GM12865 (cell line): Measurements from ENCODE around the gene PLA2G2A.

ENCODE experiments used
- DNase-seq: peaks from one replicate; pipeline ENCODE4 v3.0.0; 2010; ENCODE audit warnings: low read depth
- H3K4me3 ChIP-seq: 2 replicates; pipeline ENCODE4 v1.5.1; 2011; ENCODE audit warnings: mild to moderate bottlenecking, low read depth, low read length, control low read depth
- TF ChIP-seq, protein P1 (sequence below): IDR thresholded peaks from 2 replicates; pipeline ENCODE4 v1.5.1; 2011; ENCODE audit warnings: low read length, control low read depth, low read depth, inconsistent platforms; ENCODE audit not compliant: insufficient read depth; ENCODE audit errors: missing control alignments

Gene PLA2G2A

DNA sequence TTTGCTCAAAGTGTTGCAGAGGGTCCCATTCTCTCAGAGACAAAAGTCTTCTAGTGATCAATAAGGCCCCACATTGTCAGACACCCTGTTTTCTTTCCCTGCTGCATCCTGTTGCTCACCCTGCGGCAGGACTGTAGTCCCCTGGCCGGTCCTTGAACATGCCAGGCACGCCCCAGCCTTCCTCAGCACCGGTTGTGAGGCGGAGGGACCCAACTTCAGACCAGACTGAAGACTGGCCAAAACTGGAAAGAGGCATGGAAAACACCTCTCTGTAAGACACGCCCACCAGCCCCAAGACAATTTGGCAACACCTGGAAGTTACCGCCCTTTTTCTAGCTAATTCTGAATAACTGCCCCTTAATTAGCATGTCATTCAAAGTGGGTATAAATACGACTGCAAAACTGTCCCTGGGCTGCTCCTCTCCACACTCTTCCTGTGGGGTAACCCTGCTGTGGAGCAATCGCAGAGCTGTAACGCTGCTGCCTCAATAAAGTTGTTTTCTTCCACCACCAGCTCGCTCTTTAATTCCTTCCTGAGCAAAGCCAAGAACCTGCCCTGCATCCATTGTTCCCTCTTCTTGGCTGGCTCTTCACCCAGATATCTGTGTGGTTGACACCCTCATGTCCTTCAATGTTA, 23.8 kb downstream of the PLA2G2A start:
- TF ChIP-seq, protein P1, sequence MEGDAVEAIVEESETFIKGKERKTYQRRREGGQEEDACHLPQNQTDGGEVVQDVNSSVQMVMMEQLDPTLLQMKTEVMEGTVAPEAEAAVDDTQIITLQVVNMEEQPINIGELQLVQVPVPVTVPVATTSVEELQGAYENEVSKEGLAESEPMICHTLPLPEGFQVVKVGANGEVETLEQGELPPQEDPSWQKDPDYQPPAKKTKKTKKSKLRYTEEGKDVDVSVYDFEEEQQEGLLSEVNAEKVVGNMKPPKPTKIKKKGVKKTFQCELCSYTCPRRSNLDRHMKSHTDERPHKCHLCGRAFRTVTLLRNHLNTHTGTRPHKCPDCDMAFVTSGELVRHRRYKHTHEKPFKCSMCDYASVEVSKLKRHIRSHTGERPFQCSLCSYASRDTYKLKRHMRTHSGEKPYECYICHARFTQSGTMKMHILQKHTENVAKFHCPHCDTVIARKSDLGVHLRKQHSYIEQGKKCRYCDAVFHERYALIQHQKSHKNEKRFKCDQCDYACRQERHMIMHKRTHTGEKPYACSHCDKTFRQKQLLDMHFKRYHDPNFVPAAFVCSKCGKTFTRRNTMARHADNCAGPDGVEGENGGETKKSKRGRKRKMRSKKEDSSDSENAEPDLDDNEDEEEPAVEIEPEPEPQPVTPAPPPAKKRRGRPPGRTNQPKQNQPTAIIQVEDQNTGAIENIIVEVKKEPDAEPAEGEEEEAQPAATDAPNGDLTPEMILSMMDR, result no peak
- no peak for DNase-seq
- H3K4me3 ChIP-seq, result no peak overlapping the region

DNA sequence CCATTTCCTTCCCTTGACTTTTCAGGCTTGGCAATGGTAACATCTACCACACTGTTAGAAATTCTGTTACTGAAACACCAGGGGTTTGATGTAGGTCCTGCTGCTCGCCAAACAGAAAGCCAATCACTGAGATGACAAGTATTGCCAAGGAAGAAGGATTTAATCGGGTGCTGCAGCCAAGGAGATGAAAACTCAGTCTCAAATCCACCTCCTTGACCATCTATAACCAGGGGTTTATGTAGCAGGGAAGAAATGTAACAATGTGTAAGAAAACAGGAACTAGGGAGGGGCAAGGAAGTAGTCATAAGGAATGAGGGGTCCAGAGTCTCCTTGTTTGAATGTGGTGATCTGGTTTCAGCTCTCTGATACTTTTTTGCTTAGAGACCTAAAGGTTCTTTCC, 25.4 kb downstream of the PLA2G2A start:
- H3K4me3 ChIP-seq, result no peak overlapping the region
- DNase-seq, result no peak
- TF ChIP-seq, protein P1, result no peak

DNA sequence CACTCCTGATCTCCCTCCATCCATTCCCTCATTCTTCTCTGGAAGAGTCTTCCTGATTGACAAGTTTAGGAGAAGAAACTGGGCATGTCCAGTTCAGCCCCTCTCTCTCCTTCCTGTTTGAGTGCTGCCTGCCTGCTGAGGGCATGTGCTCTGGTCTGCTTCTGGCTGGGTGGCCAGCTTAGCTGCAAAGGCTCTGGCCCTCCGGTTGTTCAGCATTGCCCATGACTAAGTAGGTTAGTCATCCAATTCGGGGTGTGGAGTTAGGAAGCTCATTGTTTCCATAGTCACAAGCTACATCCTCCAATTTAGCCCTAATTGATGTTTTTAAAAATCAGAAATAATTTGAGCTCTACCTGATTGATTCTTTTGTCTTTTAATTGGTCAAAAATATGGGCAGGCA, 30.4 kb downstream of the PLA2G2A start:
- TF ChIP-seq, protein P1, result no peak
- no peak for DNase-seq
- no peak overlapping the region for H3K4me3 ChIP-seq

DNA sequence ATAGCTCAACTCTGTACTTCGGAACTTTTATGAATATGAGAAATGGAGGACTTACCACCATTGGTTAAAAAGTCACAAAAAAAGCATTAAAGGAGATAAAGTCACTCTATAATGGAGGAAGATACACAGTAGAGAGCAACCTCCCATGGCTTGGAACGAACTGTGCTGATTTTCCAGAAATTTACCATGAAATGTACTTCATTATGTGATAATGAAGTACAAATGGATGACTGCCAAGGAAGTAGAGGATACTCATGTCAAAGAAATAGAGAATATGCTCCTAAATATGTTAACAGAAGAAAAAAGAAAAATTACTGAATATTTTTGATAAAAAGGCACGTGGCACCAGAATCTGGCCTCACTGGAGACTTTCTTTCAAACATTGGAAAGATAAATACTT, 32.4 kb downstream of the PLA2G2A start:
- H3K4me3 ChIP-seq, result no peak overlapping the region
- TF ChIP-seq, protein P1, result no peak
- DNase-seq, result no peak

DNA sequence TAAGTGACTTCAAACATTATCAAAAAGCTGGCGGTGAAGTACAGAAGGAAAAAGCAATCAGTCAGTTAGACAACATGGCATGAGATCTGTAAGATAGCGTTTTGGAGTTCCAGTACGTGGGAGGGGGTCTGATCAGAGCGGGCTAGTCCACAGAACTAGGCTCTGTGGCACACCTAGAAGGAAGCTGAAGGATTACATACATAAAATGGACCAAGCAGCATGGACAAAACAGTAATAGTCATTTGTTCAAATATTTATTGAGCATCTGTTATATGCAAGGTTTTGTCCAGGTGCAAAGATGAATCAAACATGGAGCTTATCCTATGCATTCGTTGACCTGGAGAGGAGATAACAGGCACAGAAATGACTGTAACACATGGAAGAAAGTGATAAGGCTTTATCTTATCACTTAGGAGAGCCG, 33.1 kb downstream of the PLA2G2A start:
- H3K4me3 ChIP-seq, result no peak overlapping the region
- TF ChIP-seq, protein P1, result no peak
- DNase-seq, result no peak

DNA sequence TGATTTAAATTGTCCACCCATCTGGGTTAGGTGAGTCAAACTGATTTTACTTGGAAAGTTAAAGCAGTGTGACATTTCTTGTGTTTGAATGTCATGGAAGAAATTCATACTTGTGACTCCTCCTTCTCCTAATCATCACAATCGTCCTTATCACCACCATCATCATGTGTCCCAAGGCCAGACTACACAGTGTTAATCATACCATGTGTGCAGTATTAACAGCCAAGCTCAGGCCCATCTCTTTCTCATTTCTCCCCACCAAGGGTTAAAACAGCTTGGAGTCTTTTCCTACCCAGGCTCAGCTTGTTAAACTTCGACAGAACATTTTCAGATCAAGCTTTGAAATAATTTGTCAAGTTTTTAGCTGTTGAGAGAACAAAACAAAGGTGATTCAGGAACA, 33.5 kb downstream of the PLA2G2A start:
- TF ChIP-seq, protein P1, result no peak
- no peak overlapping the region for H3K4me3 ChIP-seq
- DNase-seq, result no peak

DNA sequence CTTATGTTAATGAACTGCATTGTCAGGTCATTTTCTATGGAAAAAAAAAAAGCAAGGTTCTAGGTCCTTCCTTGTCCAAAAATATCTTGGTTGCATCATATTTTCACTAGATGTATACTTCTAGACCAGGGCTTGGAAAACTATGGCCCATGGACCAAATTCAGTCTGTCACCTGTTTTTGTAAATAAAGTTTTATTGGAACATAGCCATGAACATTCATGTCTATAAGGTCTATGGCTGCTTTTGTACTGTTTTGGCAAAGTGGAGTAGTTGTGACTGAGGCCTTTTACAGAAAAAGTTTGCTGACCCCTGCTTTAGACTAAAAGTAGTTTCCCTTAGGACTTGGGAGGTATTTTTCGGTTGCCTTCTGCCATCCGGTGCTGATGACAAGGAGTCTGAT, 36.8 kb downstream of the PLA2G2A start:
- no peak for DNase-seq

More for the DNA sequence above, 36.8 kb downstream of the PLA2G2A start:
- TF ChIP-seq, protein P1, result no peak
- no peak overlapping the region for H3K4me3 ChIP-seq
